ENCODE results near the gene FREM3.
"Not testable (repeated sequence)": the region's sequence is repeated elsewhere in the genome, so short reads cannot be mapped to it uniquely, and the experiment has no call there.

Gene FREM3

GRCh38 chr4:143700416-143701352 is at the start of gene FREM3:
FREM3 (minus strand) TSS chr4:143700675; CDS start chr4:143700675, 0 bp downstream.
- no peak for DNase-seq

GRCh38 chr4:143745874-143746273 is 45.4 kb upstream of the FREM3 start:
- no peak for DNase-seq

GRCh38 chr4:143743591-143743990 is 43.1 kb upstream of the FREM3 start:
- DNase-seq = no peak

GRCh38 chr4:143742834-143743233 is 42.4 kb upstream of the FREM3 start:
- no peak for DNase-seq

- DNase-seq = no peak
Measured at GRCh38 chr4:143736861-143737260, 36.4 kb upstream of the FREM3 start.

DNA sequence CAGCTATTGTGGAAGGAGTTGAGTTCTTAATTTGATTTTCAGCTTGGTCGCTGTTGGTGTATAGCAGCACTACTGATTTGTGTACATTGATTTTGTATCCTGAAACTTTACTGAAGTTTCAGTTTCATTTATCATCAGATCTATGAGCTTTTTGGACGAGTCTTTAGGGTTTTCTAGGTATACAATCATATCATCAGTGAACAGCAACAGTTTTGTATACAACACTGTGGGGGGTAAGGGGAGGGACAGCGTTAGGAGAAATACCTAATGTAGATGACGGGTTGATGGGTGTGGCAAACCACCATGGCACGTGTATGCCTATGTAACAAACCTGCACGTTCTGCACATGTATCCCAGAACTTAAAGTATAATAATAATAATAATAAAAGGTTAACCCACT is 35.6 kb upstream of the FREM3 start:
- DNase-seq = not testable (repeated sequence)

GRCh38 chr4:143728166-143728565 is 27.7 kb upstream of the FREM3 start:
- no peak for DNase-seq

DNA sequence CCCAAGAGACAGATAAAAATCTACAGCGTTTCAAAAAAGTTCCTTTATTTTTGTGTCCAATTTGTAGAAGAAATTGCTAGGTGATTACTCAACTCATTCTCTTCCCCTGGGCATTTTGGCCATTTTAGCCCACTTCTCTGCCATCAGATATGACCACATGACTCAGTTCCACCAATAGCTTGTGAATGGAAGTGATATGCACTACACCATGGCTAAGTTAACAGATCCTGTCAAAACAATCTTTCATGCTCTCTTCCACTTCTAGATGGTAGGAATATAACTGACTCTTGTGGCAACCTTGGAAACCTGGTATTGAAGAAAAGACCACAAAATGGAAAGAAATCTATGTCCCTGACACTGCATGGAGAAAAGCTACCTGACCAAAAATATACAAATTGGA is 26.2 kb upstream of the FREM3 start:
- DNase-seq = no peak

GRCh38 chr4:143721317-143721716 is 20.8 kb upstream of the FREM3 start:
- no peak for DNase-seq

- not testable (repeated sequence) for DNase-seq
Measured at GRCh38 chr4:143718748-143719147, 18.3 kb upstream of the FREM3 start.

- DNase-seq = no peak
Measured at GRCh38 chr4:143713955-143714625, 13.6 kb upstream of the FREM3 start.

- no peak for DNase-seq
Measured at GRCh38 chr4:143713553-143713952, 13.1 kb upstream of the FREM3 start.

- no peak for DNase-seq
Measured at GRCh38 chr4:143712155-143712550, 11.7 kb upstream of the FREM3 start.

GRCh38 chr4:143711543-143712154 is 11.2 kb upstream of the FREM3 start:
- DNase-seq = no peak

DNA sequence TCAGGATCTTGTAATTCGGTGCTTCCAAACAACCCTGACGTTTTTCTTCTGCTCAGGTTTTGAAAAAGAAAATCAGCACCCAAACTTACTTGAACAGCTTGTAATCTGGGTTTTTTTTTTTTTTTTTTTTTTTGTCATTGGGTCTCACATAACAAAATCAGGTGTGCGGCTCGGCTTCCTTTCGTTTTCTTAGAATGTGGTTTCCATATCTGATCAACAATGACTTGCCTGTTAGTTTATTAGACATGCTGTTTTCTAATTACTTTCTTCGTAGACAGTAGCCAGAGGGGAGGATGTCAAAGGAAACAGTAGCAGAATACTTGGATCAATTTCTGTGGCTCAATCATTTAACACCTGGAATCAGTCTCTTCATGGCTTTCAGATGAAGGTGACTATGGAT is 890 bp upstream of the FREM3 start:
- DNase-seq = no peak

- DNase-seq = no peak
Measured at GRCh38 chr4:143700046-143700415, 444 bp downstream of the FREM3 start.

- no peak for DNase-seq
Measured at GRCh38 chr4:143699331-143700045, 987 bp downstream of the FREM3 start.

DNA sequence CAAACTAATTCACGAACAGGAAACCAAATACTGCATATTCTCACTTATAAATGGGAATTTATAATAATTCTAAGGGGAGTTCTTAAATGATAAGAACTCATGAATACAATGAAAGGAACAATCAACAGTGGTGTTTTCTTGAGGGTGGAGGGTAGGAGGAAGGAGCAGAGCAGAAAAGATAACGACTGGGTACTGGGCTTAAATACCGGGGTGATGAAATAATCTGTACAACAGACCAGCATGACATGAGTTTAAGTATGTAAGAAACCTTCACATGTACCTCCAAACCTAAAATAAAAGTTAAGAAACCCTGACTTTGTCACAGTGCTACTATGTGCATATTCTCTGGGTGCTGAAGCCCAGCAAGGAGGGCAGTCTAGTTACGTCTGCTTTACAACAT is 6.6 kb downstream of the FREM3 start:
- no peak for DNase-seq

DNA sequence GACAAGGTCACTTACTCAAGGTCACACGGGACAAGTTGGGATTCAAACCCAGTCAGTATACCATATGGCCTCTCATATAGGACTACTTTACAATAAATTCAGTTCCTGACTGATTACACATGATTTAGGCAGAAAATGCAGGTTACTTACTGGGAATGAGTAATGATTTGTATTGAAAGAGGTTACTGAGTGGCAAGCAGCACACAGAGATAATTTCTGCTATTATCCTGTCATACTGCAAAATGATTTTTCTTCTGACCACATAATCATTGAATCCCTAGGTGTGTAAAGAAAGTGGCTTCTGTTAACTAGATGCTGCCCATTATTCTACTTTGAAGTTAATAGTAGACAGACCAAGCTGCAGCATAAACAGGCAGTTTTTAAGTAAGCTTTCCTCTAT is 8.2 kb downstream of the FREM3 start:
- no peak for DNase-seq

DNA sequence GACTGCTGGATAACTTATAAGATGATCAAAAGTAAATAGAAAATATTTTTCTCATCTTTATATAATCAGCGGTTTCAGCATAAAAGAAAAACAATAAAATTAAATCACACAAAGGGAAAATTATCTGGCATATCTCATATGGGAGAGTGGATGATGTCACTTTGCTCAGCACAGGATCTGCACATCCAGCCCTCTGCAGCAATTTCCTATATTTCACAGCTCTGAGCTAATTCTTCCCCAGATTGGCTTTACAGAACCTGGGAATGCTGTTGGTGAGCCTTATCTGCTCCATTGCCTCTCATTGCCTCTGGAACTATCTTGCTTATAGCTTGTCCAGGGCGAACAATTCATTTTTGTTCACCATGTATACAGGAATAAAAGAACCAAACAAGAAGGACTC is 21.0 kb downstream of the FREM3 start:
- no peak for DNase-seq

DNA sequence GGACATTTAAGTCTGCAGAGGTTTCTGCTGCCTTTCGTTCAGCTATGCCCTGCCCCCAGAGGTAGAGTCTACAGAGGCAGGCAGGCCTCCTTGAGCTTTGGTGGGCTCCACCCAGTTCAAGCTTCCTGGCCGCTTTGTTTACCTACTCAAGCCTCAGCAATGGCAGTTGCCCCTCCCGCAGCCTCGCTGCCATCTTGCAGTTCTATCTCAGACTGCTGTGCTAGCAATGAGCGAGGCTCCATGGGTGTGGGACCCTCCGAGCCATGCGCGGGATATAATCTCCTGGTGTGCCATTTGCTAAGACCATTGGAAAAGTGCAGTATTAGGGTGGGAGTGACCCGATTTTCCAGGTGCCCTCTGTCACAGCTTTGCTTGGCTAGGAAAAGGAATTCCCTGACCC is 26.8 kb downstream of the FREM3 start:
- DNase-seq = not testable (repeated sequence)

- no peak for DNase-seq
Measured at GRCh38 chr4:143668930-143669552, 31.4 kb downstream of the FREM3 start.

DNA sequence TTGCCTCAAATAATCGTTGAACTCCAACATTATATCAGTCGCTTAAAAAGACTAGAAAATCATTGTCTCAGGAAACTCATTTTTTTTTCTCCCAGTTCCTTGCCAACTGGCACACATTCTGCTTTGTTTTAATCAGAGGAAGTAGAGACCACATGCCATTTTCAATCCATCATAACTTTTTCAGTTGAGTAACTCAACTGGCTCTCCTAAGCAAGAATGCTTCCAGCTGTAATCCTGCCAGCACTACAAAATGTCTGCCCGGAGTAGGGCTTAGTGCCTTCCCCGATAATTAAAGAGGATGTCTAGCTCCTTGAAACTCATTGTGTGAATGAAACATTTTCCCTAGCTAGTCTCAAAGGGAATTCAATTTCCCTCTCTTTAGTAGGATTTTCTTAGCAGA is 33.0 kb downstream of the FREM3 start:
- no peak for DNase-seq
